CD4-positive, CD25-positive, alpha-beta regulatory T cell (primary cell): ENCODE measurements around the gene OGFOD3. TPM values are rescaled to one million over a fixed set of nuclear protein-coding genes. Genes with fewer than 3 reads are reported as not detected.
"Not testable (repeated sequence)": the region's sequence is repeated elsewhere in the genome, so short reads cannot be mapped to it uniquely, and the experiment has no call there.

ENCODE experiments used
- ATAC-seq, 2 donors: fragments of 150-1000 bp; cut with Tn5 transposase; one replicate each; pipeline ENCODE4 v1.10.0; 2021; ENCODE audit warnings: low read depth in 2 of 2, moderate number of reproducible peaks in 2 of 2, moderate library complexity in 1 of 2
- DNase-seq, 3 donors: peaks; one replicate each; pipeline versions ENCODE4 v3.0.0 to v3.0.0-alpha.2; 2012 to 2022; ENCODE audit warnings: mixed read lengths in 1 of 3
- H3K27ac ChIP-seq: one replicate; pipeline ENCODE4 v1.7.0; 2013; ENCODE audit warnings: mild to moderate bottlenecking, low read length; ENCODE audit not compliant: insufficient read depth, poor library complexity, severe bottlenecking
- H3K27me3 ChIP-seq: one replicate; pipeline ENCODE4 v1.7.0; 2013; ENCODE audit warnings: low read length; ENCODE audit not compliant: control insufficient read depth, insufficient read depth
- H3K36me3 ChIP-seq: one replicate; pipeline ENCODE4 v1.7.0; 2013; ENCODE audit warnings: mild to moderate bottlenecking, low read length, moderate library complexity; ENCODE audit not compliant: control insufficient read depth, insufficient read depth
- H3K4me1 ChIP-seq: 2 replicates; pipeline ENCODE4 v1.7.0; 2013; ENCODE audit warnings: mild to moderate bottlenecking, low read length; ENCODE audit not compliant: insufficient read depth, control insufficient read depth, poor library complexity, severe bottlenecking
- H3K4me3 ChIP-seq: one replicate; pipeline ENCODE4 v1.7.0; 2013; ENCODE audit warnings: low read depth, mild to moderate bottlenecking, low read length, moderate library complexity
- H3K9me3 ChIP-seq, 2 experiments: 1 replicate in 1 of 2; 2 replicates in 1 of 2; pipeline ENCODE4 v1.7.0; 2013; ENCODE audit warnings: low read length in 2 of 2, mild to moderate bottlenecking in 1 of 2, moderate library complexity in 1 of 2; ENCODE audit not compliant: control insufficient read depth in 2 of 2
- H3K27ac Mint-ChIP-seq, 3 donors: one replicate each; pipeline ENCODE4 v1.8.0; 2020 to 2022; ENCODE audit warnings: mild to moderate bottlenecking in 3 of 3, mixed read lengths in 3 of 3, moderate library complexity in 2 of 3
- H3K27me3 Mint-ChIP-seq: one replicate; pipeline ENCODE4 v1.8.0; 2022; ENCODE audit warnings: mild to moderate bottlenecking, mixed read lengths
- H3K36me3 Mint-ChIP-seq: one replicate; pipeline ENCODE4 v1.8.0; 2020; ENCODE audit warnings: mixed read lengths
- H3K4me1 Mint-ChIP-seq, 4 donors: one replicate each; pipeline ENCODE4 v1.8.0; 2020 to 2022; ENCODE audit warnings: mixed read lengths in 4 of 4, mild to moderate bottlenecking in 1 of 4
- H3K4me3 Mint-ChIP-seq, 4 donors: one replicate each; pipeline ENCODE4 v1.8.0; 2020 to 2022; ENCODE audit warnings: mild to moderate bottlenecking in 4 of 4, mixed read lengths in 4 of 4, moderate library complexity in 3 of 4
- H3K9me3 Mint-ChIP-seq, 7 donors: one replicate each; pipeline ENCODE4 v1.8.0; 2020 to 2022; ENCODE audit warnings: mixed read lengths in 7 of 7, mild to moderate bottlenecking in 3 of 7, moderate library complexity in 2 of 7
- polyA plus RNA-seq, 4 donors: library from polyadenylated mRNA; unstranded; fragments of 300-500 nt; fragmentation: Illumina TruSeq; gene quantifications; one replicate each; pipeline ENCODE4 v1.2.3, GENCODE V29; 2021
- total RNA-seq: library from RNA; stranded (reverse); gene quantifications from one replicate; pipeline ENCODE4 v1.2.3, GENCODE V29; 2022

Gene OGFOD3
- total and polyA plus RNA-seq, 5 donors from 2014 or later: 13.9 to 32.9 (median 22.0) TPM

DNA sequence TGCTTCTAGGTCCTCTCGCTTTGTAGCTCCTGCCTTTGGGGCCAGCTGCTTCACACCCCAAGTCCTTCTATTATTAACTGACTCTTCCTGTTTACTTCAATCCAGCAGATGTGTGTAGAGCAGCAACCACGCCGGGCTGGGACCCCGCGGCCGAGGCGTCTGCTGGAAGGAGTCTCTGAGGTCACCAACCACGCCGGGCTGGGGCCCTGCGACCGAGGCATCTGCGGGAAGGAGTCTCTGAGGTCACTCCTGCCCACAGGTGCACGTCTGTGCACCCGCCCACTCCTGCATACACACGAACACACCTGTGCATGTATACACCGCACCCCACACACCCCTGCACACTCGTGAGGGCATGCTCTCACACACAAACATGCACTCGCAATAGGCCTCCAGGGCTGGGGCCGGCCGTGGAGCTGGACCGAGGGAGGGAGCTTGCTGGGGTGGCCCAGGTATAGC lies 67.1 kb downstream of the OGFOD3 start:
- H3K36me3 ChIP-seq: no peaks in the 10 kb centered on the region
- DNase-seq (no peak), ATAC-seq (no peak)
- H3K36me3 Mint-ChIP-seq: no peaks in the 10 kb centered on the region
- no peak overlapping the region for H3K4me3 ChIP-seq
- H3K27me3 ChIP-seq: no peaks in the 10 kb centered on the region
- H3K4me1 ChIP-seq: peaks cover 8% of the 10 kb centered on the region
- peaks cover 16% of the 10 kb centered on the region for H3K27me3 Mint-ChIP-seq
- H3K4me3 Mint-ChIP-seq: no peak overlapping the region
- H3K27ac ChIP-seq: no peak overlapping the region
- H3K9me3 Mint-ChIP-seq: no peaks in the 10 kb centered on the region
- no peaks in the 10 kb centered on the region for H3K9me3 ChIP-seq
- peaks cover 0 to 7% (median 5%) of the 10 kb centered on the region in 4 donors for H3K4me1 Mint-ChIP-seq
- no peak overlapping the region for H3K27ac Mint-ChIP-seq

DNA sequence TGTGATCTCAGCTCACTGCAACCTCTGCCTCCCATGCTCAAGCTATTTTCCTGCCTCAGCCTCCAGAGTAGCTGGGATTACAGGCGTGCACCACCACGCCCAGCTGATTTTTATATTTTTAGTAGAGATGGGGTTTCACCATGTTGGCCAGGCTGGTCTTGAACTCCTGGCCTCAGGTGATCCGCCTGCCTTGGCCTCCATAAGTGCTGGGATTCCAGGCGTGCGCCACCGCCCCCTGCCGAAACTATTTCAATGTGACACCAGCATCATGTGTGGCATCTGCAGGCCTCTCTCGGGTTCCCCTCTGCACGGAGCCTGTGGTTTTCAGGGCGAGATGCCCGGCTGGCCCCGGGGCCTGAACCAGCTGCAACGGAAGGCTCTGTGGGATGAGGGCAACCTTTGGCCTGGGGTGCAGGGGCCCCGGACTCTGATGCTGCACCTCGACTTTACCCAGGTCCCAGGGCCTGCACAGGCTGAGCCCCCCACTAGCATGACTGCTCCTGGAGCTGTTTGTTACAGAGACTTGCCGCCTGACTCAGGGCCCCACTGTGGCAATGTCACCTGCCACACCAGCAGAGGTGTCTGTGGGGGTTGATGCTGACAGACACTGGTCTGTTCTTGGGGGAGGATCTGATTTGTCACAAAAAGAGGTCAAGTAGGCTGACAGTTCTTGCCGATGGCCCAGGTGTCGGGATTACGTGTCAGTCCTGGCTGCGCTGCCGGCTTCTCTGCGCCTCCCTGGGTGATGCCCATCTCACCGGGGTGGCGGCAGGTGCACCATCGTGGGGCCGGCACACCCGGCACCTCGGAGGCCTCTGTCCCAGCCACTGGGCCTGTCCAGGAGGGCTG lies 68.0 kb downstream of the OGFOD3 start:
- Mint-ChIP-seq H3K9me3 (no peaks in the 10 kb centered on the region), H3K4me1 (peaks cover 0 to 8% (median 5%) of the 10 kb centered on the region in 4 donors), H3K36me3 (no peaks in the 10 kb centered on the region), H3K27me3 (peaks cover 16% of the 10 kb centered on the region), H3K27ac (no peak overlapping the region), H3K4me3 (no peak overlapping the region)
- Histone ChIP-seq H3K27me3 (no peaks in the 10 kb centered on the region), H3K27ac (no peak overlapping the region), H3K36me3 (no peaks in the 10 kb centered on the region), H3K9me3 (no peaks in the 10 kb centered on the region), H3K4me1 (peaks cover 8% of the 10 kb centered on the region), H3K4me3 (no peak overlapping the region)
- DNase-seq (peak in 1 of 3 donors; percentile 58), ATAC-seq (no peak)

DNA sequence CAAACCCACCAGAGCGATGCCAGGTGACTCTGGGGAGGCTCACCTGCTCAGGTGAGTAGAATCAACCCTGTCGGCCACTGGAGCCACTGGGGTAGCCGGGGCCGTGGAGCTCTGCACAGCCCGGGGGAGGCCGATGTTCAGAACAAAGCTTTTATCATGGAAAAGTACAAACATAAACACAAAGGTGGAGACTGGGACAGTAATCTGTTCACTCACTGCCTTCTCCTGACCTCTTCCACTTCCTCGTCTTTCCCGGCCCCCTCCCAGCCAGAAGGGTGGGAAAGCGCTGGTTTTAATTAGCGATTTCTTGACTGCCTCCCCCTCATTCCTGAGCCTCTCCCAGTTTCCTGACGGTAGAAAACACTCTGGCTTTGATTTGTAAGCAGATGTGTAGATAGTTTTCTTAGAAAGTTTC lies 69.1 kb downstream of the OGFOD3 start:
- Mint-ChIP-seq H3K4me1 (peaks cover 0 to 8% (median 5%) of the 10 kb centered on the region in 4 donors), H3K36me3 (no peaks in the 10 kb centered on the region), H3K27ac (peak overlapping the region in 1 of 3 donors; percentile 25), H3K9me3 (no peaks in the 10 kb centered on the region), H3K4me3 (no peak overlapping the region), H3K27me3 (peaks cover 16% of the 10 kb centered on the region)
- H3K36me3 ChIP-seq: no peaks in the 10 kb centered on the region
- H3K27ac ChIP-seq: no peak overlapping the region
- DNase-seq: no peak
- ATAC-seq: no peak
- no peak overlapping the region for H3K4me3 ChIP-seq
- H3K4me1 ChIP-seq: peaks cover 8% of the 10 kb centered on the region
- H3K27me3 ChIP-seq: no peaks in the 10 kb centered on the region
- no peaks in the 10 kb centered on the region for H3K9me3 ChIP-seq

DNA sequence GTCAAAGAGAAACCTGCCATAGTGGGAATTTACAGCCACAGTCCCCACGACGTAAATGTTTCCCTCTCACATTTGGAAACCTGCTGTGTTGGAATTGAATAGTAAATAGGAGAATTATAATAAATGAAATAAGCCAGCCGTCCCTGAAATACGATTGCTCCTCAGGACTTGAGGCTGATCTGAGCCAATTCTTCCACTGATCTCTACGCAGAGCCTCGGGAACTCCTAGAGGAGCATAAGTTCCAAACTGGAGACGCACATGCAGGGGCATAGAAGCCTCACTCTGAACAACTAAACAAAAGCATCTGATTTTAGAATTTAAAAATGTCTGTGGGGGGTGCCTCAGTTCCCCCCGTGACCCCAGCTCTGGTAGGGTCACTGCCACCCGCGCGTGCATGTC lies 69.5 kb downstream of the OGFOD3 start:
- no peaks in the 10 kb centered on the region for H3K9me3 ChIP-seq
- Mint-ChIP-seq H3K9me3 (no peaks in the 10 kb centered on the region), H3K4me1 (peaks cover 0 to 8% (median 5%) of the 10 kb centered on the region in 4 donors), H3K27ac (peak overlapping the region in 1 of 3 donors; percentile 25), H3K27me3 (peaks cover 16% of the 10 kb centered on the region), H3K4me3 (no peak overlapping the region), H3K36me3 (no peaks in the 10 kb centered on the region)
- no peak for ATAC-seq
- H3K4me1 ChIP-seq: peaks cover 8% of the 10 kb centered on the region
- no peaks in the 10 kb centered on the region for H3K36me3 ChIP-seq
- DNase-seq: no peak
- H3K4me3 ChIP-seq: no peak overlapping the region
- no peaks in the 10 kb centered on the region for H3K27me3 ChIP-seq
- no peak overlapping the region for H3K27ac ChIP-seq

DNA sequence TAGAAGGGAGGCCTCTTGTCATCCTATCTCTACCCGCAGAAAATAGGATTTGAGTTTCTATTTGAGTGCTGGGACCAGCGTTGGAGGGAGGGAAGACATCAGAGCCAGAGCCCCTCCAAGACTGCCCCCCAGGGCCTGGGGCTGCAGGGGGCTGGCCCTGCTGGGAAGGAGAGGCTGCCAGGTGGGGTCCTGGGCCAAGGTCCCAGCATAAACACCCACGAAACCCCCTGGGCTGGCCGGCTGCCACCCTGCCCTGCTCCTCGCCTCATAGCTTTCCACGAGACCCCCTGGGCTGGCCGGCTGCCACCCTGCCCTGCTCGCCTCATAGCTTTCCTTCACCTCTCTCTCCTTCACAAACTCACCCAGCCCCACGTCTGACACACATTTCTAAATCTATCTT lies 70.0 kb downstream of the OGFOD3 start:
- no peaks in the 10 kb centered on the region for H3K36me3 ChIP-seq
- no peaks in the 10 kb centered on the region for H3K9me3 ChIP-seq
- Mint-ChIP-seq H3K27ac (no peak overlapping the region), H3K27me3 (peaks cover 16% of the 10 kb centered on the region), H3K36me3 (no peaks in the 10 kb centered on the region), H3K9me3 (no peaks in the 10 kb centered on the region), H3K4me1 (peaks cover 0 to 8% (median 5%) of the 10 kb centered on the region in 4 donors), H3K4me3 (no peak overlapping the region)
- H3K27me3 ChIP-seq: no peaks in the 10 kb centered on the region
- no peak for DNase-seq
- no peak overlapping the region for H3K27ac ChIP-seq
- H3K4me1 ChIP-seq: peaks cover 8% of the 10 kb centered on the region
- ATAC-seq: no peak
- H3K4me3 ChIP-seq: no peak overlapping the region

DNA sequence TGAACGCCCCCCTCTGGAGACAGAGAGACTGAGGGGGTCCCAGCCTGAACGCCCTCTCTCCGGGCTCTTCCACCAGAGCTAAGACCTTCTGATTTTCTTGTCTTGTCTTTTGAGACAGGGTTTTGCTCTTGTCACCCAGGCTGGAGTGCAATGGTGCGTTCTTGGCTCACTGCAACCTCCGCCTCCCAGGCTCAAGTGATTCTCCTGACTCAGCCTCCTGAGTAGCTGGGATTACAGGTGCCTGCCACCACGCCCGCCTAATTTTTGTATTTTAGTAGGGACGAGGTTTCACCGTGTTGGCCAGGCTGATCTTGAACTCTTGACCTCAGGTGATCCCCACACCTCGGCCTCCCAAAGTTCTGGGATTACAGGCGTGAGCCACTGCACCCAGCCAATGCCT lies 70.4 kb downstream of the OGFOD3 start:
- H3K4me3 ChIP-seq, H3K27ac ChIP-seq, H3K4me1 ChIP-seq, H3K9me3 ChIP-seq, DNase-seq, H3K36me3 Mint-ChIP-seq, H3K36me3 ChIP-seq, H3K4me3 Mint-ChIP-seq, H3K27me3 ChIP-seq, H3K9me3 Mint-ChIP-seq, H3K4me1 Mint-ChIP-seq, ATAC-seq: not testable (repeated sequence)
- peaks cover 16% of the 10 kb centered on the region for H3K27me3 Mint-ChIP-seq
- peak overlapping the region in 1 of 3 donors; percentile 5 for H3K27ac Mint-ChIP-seq

DNA sequence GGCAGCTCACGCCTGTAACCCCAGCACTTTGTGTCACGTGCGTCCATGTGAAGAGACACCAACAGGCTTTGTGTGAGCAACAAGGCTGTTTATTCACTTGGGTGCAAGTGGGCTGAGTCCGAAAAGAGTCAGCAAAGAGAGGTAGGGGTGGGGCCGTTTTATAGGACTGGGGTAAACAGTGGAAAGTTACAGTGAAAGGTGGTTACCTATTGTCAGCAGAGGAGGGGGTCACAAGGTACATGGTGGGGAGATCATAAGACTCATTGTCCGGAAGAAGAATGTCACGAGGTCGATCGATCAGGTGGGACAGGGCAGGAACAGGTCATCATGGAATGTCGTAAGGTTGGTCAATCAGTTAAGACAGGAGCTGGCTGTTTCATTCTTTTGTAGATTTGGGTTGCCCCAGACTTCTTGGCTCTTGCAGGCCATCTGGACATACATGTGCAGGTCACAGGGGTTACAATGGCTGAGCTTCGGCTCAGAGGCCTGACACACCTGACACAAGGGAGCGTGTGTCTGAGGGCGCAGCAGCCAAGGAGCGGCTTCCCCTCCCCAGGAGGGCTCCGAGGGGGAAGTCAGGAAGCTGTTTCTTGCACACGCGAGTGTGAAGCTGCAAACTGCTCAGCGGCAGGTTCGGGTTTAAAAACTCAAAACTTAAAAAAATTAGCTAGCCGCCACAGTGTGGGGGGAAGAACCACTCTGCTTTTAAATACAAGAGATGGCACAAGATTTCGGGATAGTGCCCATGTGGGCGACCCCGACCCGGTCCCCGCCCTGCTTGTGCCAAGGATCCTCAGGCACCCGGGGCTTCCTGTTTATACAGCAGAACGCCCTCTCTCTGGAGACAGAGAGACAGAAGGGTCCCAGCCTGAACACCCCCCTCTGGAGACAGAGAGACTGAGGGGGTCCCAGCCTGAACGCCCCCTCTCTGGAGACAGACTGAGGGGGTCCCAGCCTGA lies 71.8 kb downstream of the OGFOD3 start:
- Histone ChIP-seq H3K27ac (no peak overlapping the region), H3K4me1 (peaks cover 6% of the 10 kb centered on the region), H3K4me3 (no peak overlapping the region), H3K9me3 (no peaks in the 10 kb centered on the region), H3K27me3 (no peaks in the 10 kb centered on the region), H3K36me3 (no peaks in the 10 kb centered on the region)
- peaks cover 0 to 8% (median 5%) of the 10 kb centered on the region in 4 donors for H3K4me1 Mint-ChIP-seq
- no peaks in the 10 kb centered on the region for H3K36me3 Mint-ChIP-seq
- H3K27me3 Mint-ChIP-seq: peaks cover 16% of the 10 kb centered on the region
- H3K4me3 Mint-ChIP-seq: peak overlapping the region in 1 of 4 donors; percentile 23
- ATAC-seq (no peak), DNase-seq (peak in 1 of 3 donors; percentile 37)
- H3K9me3 Mint-ChIP-seq: no peaks in the 10 kb centered on the region
- H3K27ac Mint-ChIP-seq: peak overlapping the region in 1 of 3 donors; percentile 59
